ENCODE measurements around the gene CYGB. TPM values are rescaled to one million over a fixed set of nuclear protein-coding genes. Genes with fewer than 3 reads are reported as not detected.

Gene CYGB
- polyA plus RNA-seq, 1 donor (not counting 4 experiments of a cell fraction or from before 2014, with no cell fraction given), result 10.3 TPM

DNA sequence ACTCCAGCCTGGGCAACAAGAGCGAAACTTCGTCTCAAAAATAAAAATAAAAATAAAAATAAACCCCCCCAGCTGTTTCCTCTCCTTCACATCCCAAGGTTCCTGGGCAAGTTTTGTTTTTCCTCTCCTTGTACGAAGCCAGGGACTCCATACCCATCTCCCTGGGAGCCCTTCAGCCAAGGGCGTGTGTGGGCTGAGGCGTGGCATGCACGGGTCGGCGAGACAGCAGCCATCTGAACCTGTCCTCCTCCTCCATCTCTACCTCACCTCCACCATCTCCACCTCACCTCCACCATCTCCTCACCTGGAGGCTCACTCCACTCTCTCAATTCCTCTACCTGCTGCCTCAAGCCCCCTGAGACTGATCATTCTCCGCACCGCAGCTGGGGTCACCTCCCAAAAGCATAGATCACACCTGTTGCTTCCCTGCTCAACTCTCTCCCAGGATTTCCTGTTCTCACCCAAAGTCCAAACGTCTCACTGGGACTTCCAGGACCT is 53.2 kb downstream of the CYGB start:
- peak overlapping the region; percentile 48 for H3K27ac ChIP-seq (ENCODE audit: control insufficient read depth, insufficient read depth, low read length)
- no peaks in the 10 kb centered on the region for H3K9me3 ChIP-seq (ENCODE audit: control insufficient read depth, low read depth, low read length)
- peak overlapping the region in 1 of 3 experiments; percentile 36 for H3K4me3 ChIP-seq (ENCODE audit: control insufficient read depth in 2 of 3, extremely low read depth in 1 of 3, insufficient read depth in 2 of 3, low read depth in 1 of 3, low read length in 3 of 3)

GRCh38 chr17:76481071-76481655 is 56.3 kb downstream of the CYGB start:
- no peak for FAIRE-seq
- H3K27ac ChIP-seq (ENCODE audit: control insufficient read depth, insufficient read depth, low read length), result no peak overlapping the region
- TF ChIP-seq CTCF (optimal IDR thresholded peaks at IDR 0.05 in 1 of 3, IDR thresholded peaks at IDR 0.05 in 1 of 3, conservative IDR thresholded peaks at IDR 0.05 in 1 of 3; ENCODE audit: extremely low read depth in 1 of 3, insufficient read depth in 2 of 3, low read length in 3 of 3) (no peak), EZH2 (IDR thresholded peaks at IDR 0.05; ENCODE audit: low read length) (no peak)
- no peaks in the 10 kb centered on the region for H3K79me2 ChIP-seq (ENCODE audit: control insufficient read depth, insufficient read depth, low read length)
- no peaks in the 10 kb centered on the region for H3K9me3 ChIP-seq (ENCODE audit: control insufficient read depth, low read depth, low read length)
- H3K9me1 ChIP-seq (ENCODE audit: control insufficient read depth, extremely low read depth, insufficient read depth, low read length), result no peaks in the 10 kb centered on the region
- no peaks in the 10 kb centered on the region for H3K27me3 ChIP-seq (ENCODE audit: control insufficient read depth, extremely low read depth, insufficient read depth, low read length)
- dilution Hi-C loops (cut with MboI; ENCODE audit: extremely low pct_ligation_motif_present, low sequenced_read_pairs), result no loop called here
- H3K9ac ChIP-seq (ENCODE audit: control insufficient read depth, extremely low read depth, insufficient read depth, low read length), result no peak overlapping the region
- no peak overlapping the region for H3K4me3 ChIP-seq (ENCODE audit: control insufficient read depth in 2 of 3, extremely low read depth in 1 of 3, insufficient read depth in 2 of 3, low read depth in 1 of 3, low read length in 3 of 3)
- no peaks in the 10 kb centered on the region for H4K20me1 ChIP-seq (ENCODE audit: control insufficient read depth, extremely low read depth, insufficient read depth, low read length)
- DNase-seq (ENCODE audit: low read depth, low spot score), result no peak
- H3K4me2 ChIP-seq (ENCODE audit: control insufficient read depth, extremely low read depth, insufficient read depth, low read depth, low read length), result no peak overlapping the region
- H3K4me1 ChIP-seq (ENCODE audit: control insufficient read depth, extremely low read depth, insufficient read depth, low read length), result peaks cover 6% of the 10 kb centered on the region
- peaks cover 3 to 30% of the 10 kb centered on the region in 2 experiments for H3K36me3 ChIP-seq (ENCODE audit: control insufficient read depth in 2 of 2, extremely low read depth in 1 of 2, insufficient read depth in 2 of 2, low read length in 2 of 2)
- no peak overlapping the region for H2AFZ ChIP-seq (ENCODE audit: control insufficient read depth, low read length)

More for the DNA sequence above, 53.2 kb downstream of the CYGB start:
- dilution Hi-C loops (cut with MboI; ENCODE audit: extremely low pct_ligation_motif_present, low sequenced_read_pairs), result no loop called here
- no peak overlapping the region for H3K9ac ChIP-seq (ENCODE audit: control insufficient read depth, extremely low read depth, insufficient read depth, low read length)
- peak overlapping the region; percentile 41 for H2AFZ ChIP-seq (ENCODE audit: control insufficient read depth, low read length)
- H3K4me1 ChIP-seq (ENCODE audit: control insufficient read depth, extremely low read depth, insufficient read depth, low read length), result peaks cover 6% of the 10 kb centered on the region
- no peak for DNase-seq (ENCODE audit: low read depth, low spot score)
- H3K79me2 ChIP-seq (ENCODE audit: control insufficient read depth, insufficient read depth, low read length), result no peaks in the 10 kb centered on the region
- peaks cover under 1 to 15% of the 10 kb centered on the region in 2 experiments for H3K36me3 ChIP-seq (ENCODE audit: control insufficient read depth in 2 of 2, extremely low read depth in 1 of 2, insufficient read depth in 2 of 2, low read length in 2 of 2)
- TF ChIP-seq EZH2 (IDR thresholded peaks at IDR 0.05; ENCODE audit: low read length), result no peak
- TF ChIP-seq CTCF (optimal IDR thresholded peaks at IDR 0.05 in 1 of 3, IDR thresholded peaks at IDR 0.05 in 1 of 3, conservative IDR thresholded peaks at IDR 0.05 in 1 of 3; ENCODE audit: extremely low read depth in 1 of 3, insufficient read depth in 2 of 3, low read length in 3 of 3), result no peak
- H3K9me1 ChIP-seq (ENCODE audit: control insufficient read depth, extremely low read depth, insufficient read depth, low read length), result no peaks in the 10 kb centered on the region
- no peaks in the 10 kb centered on the region for H4K20me1 ChIP-seq (ENCODE audit: control insufficient read depth, extremely low read depth, insufficient read depth, low read length)
- peak overlapping the region; percentile 76 for H3K4me2 ChIP-seq (ENCODE audit: control insufficient read depth, extremely low read depth, insufficient read depth, low read depth, low read length)
- no peak for FAIRE-seq
- H3K27me3 ChIP-seq (ENCODE audit: control insufficient read depth, extremely low read depth, insufficient read depth, low read length), result no peaks in the 10 kb centered on the region
